D721Med (cell line): ENCODE measurements around the gene SHB.

Source experiments
- DNase-seq: peaks from one replicate; pipeline ENCODE4 v3.0.0; 2011; ENCODE audit warnings: low spot score; ENCODE audit not compliant: insufficient read length
- FAIRE-seq: peaks from 2 replicates; lab custom pipeline; 2011; peaks lifted over from hg19 to GRCh38; lab: Jason Lieb, UNC
- CTCF ChIP-seq: IDR thresholded peaks from 2 replicates; pipeline ENCODE4 v1.5.1; 2012; ENCODE audit warnings: mild to moderate bottlenecking, control low read depth; ENCODE audit not compliant: insufficient read depth; ENCODE audit errors: missing control alignments

The SHB gene

GRCh38 chr9:38068701-38069628 is at the start of gene SHB:
Gene SHB, minus strand, starts transcription at chr9:38069227. Its CDS starts 582 bp downstream, at chr9:38068645.
- TF ChIP-seq CTCF, result peak; percentile 25
- DNase-seq (peak; percentile 85), FAIRE-seq (no peak)

GRCh38 chr9:38117651-38118050 is 48.6 kb upstream of the SHB start:
- FAIRE-seq (no peak), DNase-seq (no peak)
- no peak for TF ChIP-seq CTCF

DNA sequence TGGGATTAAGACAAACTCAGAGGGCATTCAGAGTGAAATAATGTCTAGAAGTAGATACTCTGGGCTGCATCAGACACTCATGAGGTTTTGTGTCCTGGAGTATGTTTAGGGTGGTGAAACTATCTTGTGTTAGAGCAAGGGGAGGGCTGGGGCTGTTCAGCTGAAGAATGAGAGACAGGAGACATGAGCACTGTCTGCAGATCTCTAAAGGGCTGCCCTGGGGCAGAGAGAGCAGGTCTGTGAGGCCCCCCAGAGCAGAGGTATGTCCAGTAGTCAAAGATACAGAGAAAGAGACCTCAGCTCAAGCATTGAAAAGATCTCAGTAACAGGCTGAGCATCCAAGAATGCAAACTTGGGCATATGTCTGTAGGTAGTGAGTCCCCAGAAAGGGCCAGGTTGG is 45.9 kb upstream of the SHB start:
- DNase-seq (no peak), FAIRE-seq (no peak)
- no peak for TF ChIP-seq CTCF

DNA sequence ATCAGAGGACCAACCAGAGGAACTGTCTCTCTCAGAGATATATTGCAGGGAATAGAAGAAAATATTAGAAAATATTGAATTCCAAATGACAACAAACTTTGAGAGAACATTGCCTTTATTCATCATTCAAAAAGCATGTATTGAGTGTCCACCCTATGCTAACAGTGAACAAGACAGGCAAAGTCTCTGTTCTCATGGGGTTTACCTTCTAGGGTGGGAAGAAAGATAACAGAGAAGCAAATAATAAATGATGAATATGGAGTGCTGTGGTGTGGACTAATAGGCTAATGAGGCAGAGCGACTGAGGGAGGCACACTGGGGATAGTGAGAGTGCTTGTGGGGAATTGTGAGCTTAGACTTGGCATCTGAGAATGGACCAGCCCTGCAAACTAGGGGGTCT is 43.4 kb upstream of the SHB start:
- DNase-seq (no peak), FAIRE-seq (no peak)
- TF ChIP-seq CTCF, result no peak

- no peak for FAIRE-seq
- no peak for DNase-seq
- TF ChIP-seq CTCF, result no peak
Measured at GRCh38 chr9:38112049-38112448, 43.0 kb upstream of the SHB start.

GRCh38 chr9:38110476-38110875 is 41.4 kb upstream of the SHB start:
- TF ChIP-seq CTCF, result no peak
- FAIRE-seq (no peak), DNase-seq (no peak)

DNA sequence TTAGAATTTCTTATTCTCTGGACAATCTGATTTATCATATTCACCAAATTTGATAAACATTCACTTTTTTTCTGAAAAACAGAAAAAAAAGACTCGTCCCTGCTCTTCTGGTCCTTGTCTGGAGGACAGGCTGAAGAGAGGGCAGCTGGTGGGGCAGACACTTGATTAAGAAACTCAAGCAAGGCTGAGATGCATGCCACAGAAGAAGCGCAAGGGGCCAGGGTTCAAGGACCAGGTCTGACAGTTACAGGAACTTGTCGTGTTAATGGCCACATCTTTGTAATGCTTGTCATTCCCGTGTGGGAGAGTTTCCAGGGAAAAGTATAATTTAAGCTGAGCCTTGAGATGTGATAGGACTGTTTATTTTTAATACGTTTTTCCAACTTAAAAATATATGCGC is 40.6 kb upstream of the SHB start:
- no peak for DNase-seq
- TF ChIP-seq CTCF, result no peak

More for the DNA sequence above, 40.6 kb upstream of the SHB start:
- FAIRE-seq, result no peak
